Epithelial cell of proximal tubule (primary cell): ENCODE results near the gene HSPA9. TPM values are rescaled to one million over a fixed set of nuclear protein-coding genes. Genes with fewer than 3 reads are reported as not detected.

Experiments used
- DNase-seq: peaks from one replicate; pipeline ENCODE4 v3.0.0-alpha.2; 2011; ENCODE audit warnings: low read depth
- H3K4me3 ChIP-seq: 2 replicates; pipeline ENCODE4 v1.5.1; 2011; ENCODE audit warnings: low read depth, mild to moderate bottlenecking, low read length
- total RNA-seq: library from RNA; depleted of rRNA; stranded (reverse); fragments of >200 nt; gene quantifications from 2 replicates; pipeline ENCODE4 v1.2.3, GENCODE V29; 2015
- TF ChIP-seq, protein P1 (sequence below): conservative IDR thresholded peaks from 2 replicates; pipeline ENCODE4 v1.5.1; 2012; ENCODE audit warnings: low read depth, mild to moderate bottlenecking, low read length

HSPA9 gene
- total RNA-seq, 1 donor from 2014 or later = 174 TPM

GRCh38 chr5:138563340-138564118, 11.7 kb downstream of the HSPA9 start:
- TF ChIP-seq, protein P1, sequence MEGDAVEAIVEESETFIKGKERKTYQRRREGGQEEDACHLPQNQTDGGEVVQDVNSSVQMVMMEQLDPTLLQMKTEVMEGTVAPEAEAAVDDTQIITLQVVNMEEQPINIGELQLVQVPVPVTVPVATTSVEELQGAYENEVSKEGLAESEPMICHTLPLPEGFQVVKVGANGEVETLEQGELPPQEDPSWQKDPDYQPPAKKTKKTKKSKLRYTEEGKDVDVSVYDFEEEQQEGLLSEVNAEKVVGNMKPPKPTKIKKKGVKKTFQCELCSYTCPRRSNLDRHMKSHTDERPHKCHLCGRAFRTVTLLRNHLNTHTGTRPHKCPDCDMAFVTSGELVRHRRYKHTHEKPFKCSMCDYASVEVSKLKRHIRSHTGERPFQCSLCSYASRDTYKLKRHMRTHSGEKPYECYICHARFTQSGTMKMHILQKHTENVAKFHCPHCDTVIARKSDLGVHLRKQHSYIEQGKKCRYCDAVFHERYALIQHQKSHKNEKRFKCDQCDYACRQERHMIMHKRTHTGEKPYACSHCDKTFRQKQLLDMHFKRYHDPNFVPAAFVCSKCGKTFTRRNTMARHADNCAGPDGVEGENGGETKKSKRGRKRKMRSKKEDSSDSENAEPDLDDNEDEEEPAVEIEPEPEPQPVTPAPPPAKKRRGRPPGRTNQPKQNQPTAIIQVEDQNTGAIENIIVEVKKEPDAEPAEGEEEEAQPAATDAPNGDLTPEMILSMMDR = no peak
- no peak overlapping the region for H3K4me3 ChIP-seq

DNA sequence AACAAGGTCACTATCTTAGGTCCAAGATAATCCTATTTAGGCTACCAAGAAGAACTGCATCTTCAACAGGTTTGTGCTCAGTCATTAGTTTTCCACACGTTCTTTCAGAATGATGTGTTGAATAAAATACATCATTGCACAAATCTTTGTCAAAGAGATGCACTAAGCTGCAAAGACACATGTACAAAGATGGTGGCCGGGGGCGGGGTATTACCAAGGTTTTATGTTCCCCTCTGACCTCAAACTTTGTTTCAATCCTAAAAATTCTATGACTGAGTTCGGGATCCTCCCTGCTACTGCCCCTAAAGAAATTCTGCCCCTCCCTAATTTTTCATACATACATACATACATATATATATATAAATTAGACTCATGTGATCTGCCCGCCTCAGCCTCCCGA, 14.2 kb downstream of the HSPA9 start:
- H3K4me3 ChIP-seq = no peak overlapping the region
- DNase-seq = no peak
- TF ChIP-seq, protein P1 = no peak

More at GRCh38 chr5:138563340-138564118, 11.7 kb downstream of the HSPA9 start:
- no peak for DNase-seq

DNA sequence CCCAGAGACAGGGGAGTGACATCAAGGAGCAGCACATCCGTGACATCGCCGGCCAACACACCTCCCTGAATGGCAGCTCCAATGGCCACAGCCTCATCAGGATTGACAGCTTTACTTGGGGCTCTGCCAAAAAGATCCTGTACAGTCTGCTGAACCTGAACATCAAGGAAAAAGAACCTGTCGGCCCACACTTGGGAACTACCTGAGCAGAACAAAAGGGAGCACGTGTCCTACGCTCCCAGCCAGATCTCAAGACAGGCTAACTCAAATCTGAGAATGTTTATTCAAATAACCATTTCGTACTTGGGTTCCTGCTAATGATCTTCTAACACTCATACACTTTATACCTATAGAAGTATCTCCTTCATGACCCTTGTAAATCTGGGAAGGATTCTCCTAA, 15.3 kb downstream of the HSPA9 start:
- TF ChIP-seq, protein P1 = no peak
- DNase-seq = no peak
- no peak overlapping the region for H3K4me3 ChIP-seq

GRCh38 chr5:138557677-138558076, 17.5 kb downstream of the HSPA9 start:
- no peak for DNase-seq
- H3K4me3 ChIP-seq = no peak overlapping the region
- TF ChIP-seq, protein P1 = no peak

- no peak for DNase-seq
- H3K4me3 ChIP-seq = no peak overlapping the region
- TF ChIP-seq, protein P1 = no peak
Observed at GRCh38 chr5:138554143-138554542, 21.1 kb downstream of the HSPA9 start.

DNA sequence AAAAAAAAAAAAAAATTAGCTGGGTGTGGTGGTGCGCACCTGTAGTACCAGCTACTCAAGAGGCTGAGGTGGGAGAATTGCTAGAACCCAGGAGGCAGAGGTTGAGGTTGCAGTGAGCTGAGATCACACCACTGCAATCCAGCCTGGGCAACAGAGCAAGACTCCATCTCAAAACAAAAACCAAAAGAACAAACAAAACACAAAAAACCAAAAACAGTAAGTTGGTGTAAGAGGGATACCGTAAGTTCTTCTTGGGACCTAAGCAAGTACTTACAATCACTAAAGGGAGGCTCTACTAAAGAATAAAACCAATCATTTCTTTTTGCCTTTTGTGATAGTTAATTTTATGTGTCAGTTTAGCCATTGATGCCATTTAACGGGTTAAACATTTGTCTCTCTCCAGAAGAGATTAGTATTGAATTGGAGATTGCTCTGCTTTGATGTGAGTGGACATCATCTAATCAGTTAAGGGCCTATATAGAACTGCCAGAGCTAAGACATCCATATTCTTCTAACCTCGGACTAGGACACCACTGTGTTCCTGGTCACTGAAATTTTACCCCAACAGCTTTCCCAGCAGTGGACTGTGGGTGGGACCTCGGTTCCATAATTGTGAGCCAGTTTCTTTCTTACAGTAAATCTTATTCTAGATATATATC, 21.6 kb downstream of the HSPA9 start:
- H3K4me3 ChIP-seq = no peak overlapping the region
- DNase-seq = no peak
- TF ChIP-seq, protein P1 = no peak
